LNCaP clone FGC (cell line): ENCODE results near the gene TBX20.

Source experiments
- DNase-seq: peaks from one replicate; pipeline ENCODE4 v3.0.0-alpha.2; 2011; ENCODE audit warnings: low read depth
- H3K4me3 ChIP-seq: 2 replicates; pipeline ENCODE4 v1.5.1; 2011; ENCODE audit warnings: mild to moderate bottlenecking, low read depth, low read length, control low read depth
- CTCF ChIP-seq: IDR thresholded peaks from 2 replicates; pipeline ENCODE4 v1.5.1; 2012; ENCODE audit warnings: mild to moderate bottlenecking; ENCODE audit not compliant: control insufficient read depth, insufficient read depth; ENCODE audit errors: extremely low read depth

The TBX20 gene

GRCh38 chr7:35253710-35254495, at the start of gene TBX20:
TSS of gene TBX20 (minus strand) at chr7:35254100. CDS start at chr7:35253620, 480 bp downstream.
- DNase-seq, result no peak
- H3K4me3 ChIP-seq, result no peak within 1 kb of the TSS
- TF ChIP-seq CTCF, result no peak

- no peak overlapping the region for H3K4me3 ChIP-seq
- TF ChIP-seq CTCF, result no peak
- no peak for DNase-seq
These were observed 35.5 kb upstream of the TBX20 start for GRCh38 chr7:35289376-35289775.

- DNase-seq, result no peak
- H3K4me3 ChIP-seq, result no peak overlapping the region
- no peak for TF ChIP-seq CTCF
These were observed 33.1 kb upstream of the TBX20 start for GRCh38 chr7:35286986-35287385.

- no peak overlapping the region for H3K4me3 ChIP-seq
- TF ChIP-seq CTCF, result no peak
- DNase-seq, result no peak
These were observed 32.5 kb upstream of the TBX20 start for GRCh38 chr7:35286422-35286821.

- no peak overlapping the region for H3K4me3 ChIP-seq
- no peak for DNase-seq
These were observed 31.9 kb upstream of the TBX20 start for GRCh38 chr7:35285799-35286198.

GRCh38 chr7:35280902-35281301, 27.0 kb upstream of the TBX20 start:
- H3K4me3 ChIP-seq, result no peak overlapping the region
- TF ChIP-seq CTCF, result no peak
- no peak for DNase-seq

More at GRCh38 chr7:35285799-35286198, 31.9 kb upstream of the TBX20 start:
- no peak for TF ChIP-seq CTCF

- H3K4me3 ChIP-seq, result no peak overlapping the region
- no peak for DNase-seq
- TF ChIP-seq CTCF, result no peak
These were observed 23.5 kb upstream of the TBX20 start for GRCh38 chr7:35277359-35277758.
